Activated CD8-positive, alpha-beta T cell treated with anti-CD3 and anti-CD28 coated beads, Interleukin-2, amount 10 ng/mL, durations not matched to agents 7 days and 5 days (primary cell): ENCODE results near the gene GALNT15. TPM values are rescaled to one million over a fixed set of nuclear protein-coding genes. Genes with fewer than 3 reads are reported as not detected.

Source experiments
- ATAC-seq: fragments of 150-1000 bp; cut with Tn5 transposase; one replicate; pipeline ENCODE4 v1.10.0; 2021; ENCODE audit warnings: moderate library complexity
- CTCF ChIA-PET: fragments of 350-600 bp; sonication (Branson Sonifier 250); formaldehyde crosslinking; loops from one replicate; lab custom pipeline; 2021; ENCODE audit warnings: antibody characterized with exemption; lab: Charles Lee
- POLR2A ChIA-PET: fragments of 350-600 bp; sonication (Branson Sonifier 250); formaldehyde crosslinking; loops from one replicate; lab custom pipeline; 2021; ENCODE audit warnings: antibody characterized with exemption; lab: Charles Lee
- DNase-seq: peaks from one replicate; pipeline ENCODE4 v3.0.0-alpha.2; 2020
- H3K27ac Mint-ChIP-seq: one replicate; pipeline ENCODE4 v1.8.0; 2021; ENCODE audit warnings: mild to moderate bottlenecking, mixed read lengths
- H3K27me3 Mint-ChIP-seq: one replicate; pipeline ENCODE4 v1.8.0; 2021; ENCODE audit warnings: low read depth, mixed read lengths
- H3K36me3 Mint-ChIP-seq: one replicate; pipeline ENCODE4 v1.8.0; 2021; ENCODE audit warnings: low read depth, mixed read lengths
- H3K4me1 Mint-ChIP-seq: one replicate; pipeline ENCODE4 v1.8.0; 2021; ENCODE audit warnings: low read depth, mixed read lengths
- H3K4me3 Mint-ChIP-seq: one replicate; pipeline ENCODE4 v1.8.0; 2021; ENCODE audit warnings: mild to moderate bottlenecking, mixed read lengths
- H3K9me3 Mint-ChIP-seq: one replicate; pipeline ENCODE4 v1.8.0; 2022; ENCODE audit warnings: mixed read lengths; ENCODE audit not compliant: insufficient read depth
- total RNA-seq, 2 experiments: library from RNA; stranded (reverse); gene quantifications; one replicate each; pipeline ENCODE4 v1.2.3, GENCODE V29; 2021

Gene GALNT15
- total RNA-seq, 2 experiments from 2014 or later, result not detected

DNA sequence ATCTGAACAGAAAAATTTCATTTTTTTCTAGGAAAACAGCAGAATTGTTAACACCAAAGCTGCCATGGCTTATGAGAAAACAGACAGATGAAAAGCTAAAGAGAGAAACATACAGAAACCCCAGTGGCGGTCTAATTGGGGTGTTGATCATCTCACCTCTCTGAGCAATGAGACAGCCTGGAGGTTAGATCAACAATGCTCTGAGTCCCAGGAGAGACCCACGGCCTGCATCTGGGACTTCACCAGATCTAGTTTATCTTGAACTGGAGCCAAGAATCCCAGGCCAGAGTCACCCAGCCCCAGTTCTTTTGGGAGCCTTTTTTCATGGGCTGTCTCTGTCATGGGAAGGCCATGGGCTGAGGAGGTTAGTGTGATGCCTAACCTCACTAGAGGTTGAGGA is 3.5 kb upstream of the GALNT15 start:
- H3K4me3 Mint-ChIP-seq, result no peak overlapping the region
- ChIA-PET CTCF (interaction anchor here (1.3 kb wide), 1 partner anchor 122 kb away, joined by 3 read pairs; no protein-coding TSS in a partner anchor), POLR2A (no interaction called here)
- H3K9me3 Mint-ChIP-seq, result no peaks in the 10 kb centered on the region
- H3K36me3 Mint-ChIP-seq, result no peaks in the 10 kb centered on the region
- H3K27ac Mint-ChIP-seq, result no peak overlapping the region
- ATAC-seq (no peak), DNase-seq (no peak)
- H3K4me1 Mint-ChIP-seq, result no peaks in the 10 kb centered on the region
- H3K27me3 Mint-ChIP-seq, result peaks cover 15% of the 10 kb centered on the region

DNA sequence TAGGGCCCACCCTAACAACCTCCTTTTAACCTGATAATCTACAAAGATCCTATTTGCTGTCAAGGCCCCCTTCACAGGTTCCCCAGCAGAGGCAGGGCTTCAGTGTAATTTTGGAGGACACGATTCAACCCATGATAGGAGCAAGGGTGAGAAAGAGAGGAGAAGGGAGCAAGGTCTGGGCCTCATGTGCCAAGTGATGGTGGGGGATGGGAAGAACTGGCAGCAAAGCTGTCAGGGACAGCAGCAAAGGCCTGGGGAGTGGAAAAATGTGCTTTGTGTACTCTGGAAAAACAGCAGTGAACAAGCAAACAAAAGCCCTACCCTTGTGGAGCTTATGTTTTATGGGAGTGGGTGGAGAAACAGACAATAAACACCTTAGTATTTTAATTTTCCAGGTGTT is 2.7 kb upstream of the GALNT15 start:
- H3K27ac Mint-ChIP-seq, result no peak overlapping the region
- no peaks in the 10 kb centered on the region for H3K4me1 Mint-ChIP-seq
- H3K9me3 Mint-ChIP-seq, result no peaks in the 10 kb centered on the region
- DNase-seq (no peak), ATAC-seq (no peak)
- H3K36me3 Mint-ChIP-seq, result no peaks in the 10 kb centered on the region
- H3K4me3 Mint-ChIP-seq, result no peak overlapping the region
- POLR2A ChIA-PET, result no interaction called here
- peaks cover 14% of the 10 kb centered on the region for H3K27me3 Mint-ChIP-seq
- CTCF ChIA-PET, result interaction anchor here (1.3 kb wide), 1 partner anchor 123 kb away, joined by 3 read pairs; no protein-coding TSS in a partner anchor

DNA sequence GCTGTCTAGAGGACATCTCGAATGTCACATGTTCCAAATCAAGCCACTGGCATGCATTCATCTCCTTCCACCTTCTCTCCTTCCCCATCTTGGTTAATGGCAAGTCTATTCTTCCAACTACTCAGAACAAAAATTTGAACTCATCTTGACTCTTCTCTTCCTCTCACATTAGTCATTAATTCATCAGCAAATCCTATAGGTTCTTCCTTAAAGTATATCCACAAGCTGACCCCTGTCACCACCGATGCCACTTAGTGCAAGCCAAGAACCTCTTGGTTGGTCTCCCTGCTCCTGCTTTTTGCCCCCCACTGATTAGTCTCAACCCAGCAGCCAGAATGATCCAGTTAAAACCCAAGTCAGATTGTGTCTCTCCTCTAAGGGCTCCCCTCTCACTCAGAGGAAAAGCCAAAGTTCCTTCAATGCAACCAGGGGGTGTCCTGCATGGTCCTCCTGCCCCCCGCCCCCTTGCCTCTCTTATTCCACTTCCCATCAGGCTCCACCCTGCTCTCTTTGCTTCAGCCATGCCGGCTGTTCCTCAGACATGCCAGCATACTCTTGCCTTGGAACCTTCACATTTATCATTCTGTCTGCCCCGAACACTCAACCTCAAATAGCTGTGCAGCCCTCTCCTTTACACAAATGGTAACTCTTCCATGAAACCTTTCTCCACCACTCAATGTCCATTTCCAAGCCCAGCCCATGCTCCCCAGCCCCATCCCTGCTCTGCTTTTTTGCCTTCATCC is 1.0 kb upstream of the GALNT15 start:
- ChIA-PET CTCF (interaction anchor here (0.6 to 1.4 kb wide), 4 partner anchors 9 to 125 kb away, joined by 3 to 5 read pairs (median 4); no protein-coding TSS in a partner anchor), POLR2A (no interaction called here)
- ATAC-seq (no peak), DNase-seq (no peak)
- peaks cover 24% of the 10 kb centered on the region for H3K27me3 Mint-ChIP-seq
- H3K9me3 Mint-ChIP-seq, result no peaks in the 10 kb centered on the region
- no peaks in the 10 kb centered on the region for H3K4me1 Mint-ChIP-seq
- H3K36me3 Mint-ChIP-seq, result no peaks in the 10 kb centered on the region
- H3K27ac Mint-ChIP-seq, result no peak overlapping the region
- no peak overlapping the region for H3K4me3 Mint-ChIP-seq

DNA sequence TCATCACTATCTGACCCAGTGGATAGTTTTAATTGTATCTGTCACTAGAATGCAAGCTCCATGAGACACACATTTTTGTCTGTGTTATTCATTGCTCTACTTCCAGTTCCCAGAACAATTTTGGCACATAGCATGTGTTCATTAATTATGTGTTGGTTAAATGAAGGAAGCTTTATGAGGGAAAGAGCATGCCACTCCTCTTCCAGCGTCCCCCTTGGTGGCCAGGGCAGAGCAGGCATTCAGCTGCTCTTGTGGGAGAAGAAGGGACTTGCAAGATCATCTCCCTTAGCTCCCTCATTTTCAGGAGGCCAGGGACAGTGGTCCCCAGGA is 489 bp upstream of the GALNT15 start:
- no peak for DNase-seq
- Mint-ChIP-seq H3K27ac (no peak overlapping the region), H3K36me3 (no peaks in the 10 kb centered on the region), H3K4me3 (no peak overlapping the region), H3K4me1 (no peaks in the 10 kb centered on the region), H3K9me3 (no peaks in the 10 kb centered on the region), H3K27me3 (peaks cover 24% of the 10 kb centered on the region)
- CTCF ChIA-PET, result interaction anchor here (1.3 to 1.4 kb wide), 2 partner anchors 9 to 125 kb away, joined by 4 to 5 read pairs; no protein-coding TSS in a partner anchor
- no peak for ATAC-seq
- POLR2A ChIA-PET, result no interaction called here

DNA sequence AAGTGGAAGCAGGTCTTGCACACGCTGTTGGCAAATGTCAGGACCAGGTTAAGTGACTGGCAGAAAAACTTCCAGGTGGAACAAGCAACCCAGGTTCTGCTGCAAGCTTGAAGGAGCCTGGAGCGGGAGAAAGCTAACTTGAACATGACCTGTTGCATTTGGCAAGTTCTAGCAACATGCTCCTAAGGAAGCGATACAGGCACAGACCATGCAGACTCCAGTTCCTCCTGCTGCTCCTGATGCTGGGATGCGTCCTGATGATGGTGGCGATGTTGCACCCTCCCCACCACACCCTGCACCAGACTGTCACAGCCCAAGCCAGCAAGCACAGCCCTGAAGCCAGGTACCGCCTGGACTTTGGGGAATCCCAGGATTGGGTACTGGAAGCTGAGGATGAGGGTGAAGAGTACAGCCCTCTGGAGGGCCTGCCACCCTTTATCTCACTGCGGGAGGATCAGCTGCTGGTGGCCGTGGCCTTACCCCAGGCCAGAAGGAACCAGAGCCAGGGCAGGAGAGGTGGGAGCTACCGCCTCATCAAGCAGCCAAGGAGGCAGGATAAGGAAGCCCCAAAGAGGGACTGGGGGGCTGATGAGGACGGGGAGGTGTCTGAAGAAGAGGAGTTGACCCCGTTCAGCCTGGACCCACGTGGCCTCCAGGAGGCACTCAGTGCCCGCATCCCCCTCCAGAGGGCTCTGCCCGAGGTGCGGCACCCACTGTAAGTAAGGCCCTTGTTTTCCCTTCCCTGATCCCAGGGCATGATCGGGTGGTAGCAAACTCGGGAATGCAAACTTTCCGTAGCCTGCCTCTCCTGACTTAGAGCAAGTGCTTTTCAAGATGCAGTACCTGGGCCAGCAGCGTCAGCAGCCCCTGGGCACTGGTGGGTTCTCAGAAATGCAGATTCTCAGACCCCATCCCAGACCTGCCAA is 759 bp downstream of the GALNT15 start:
- DNase-seq, result no peak

DNA sequence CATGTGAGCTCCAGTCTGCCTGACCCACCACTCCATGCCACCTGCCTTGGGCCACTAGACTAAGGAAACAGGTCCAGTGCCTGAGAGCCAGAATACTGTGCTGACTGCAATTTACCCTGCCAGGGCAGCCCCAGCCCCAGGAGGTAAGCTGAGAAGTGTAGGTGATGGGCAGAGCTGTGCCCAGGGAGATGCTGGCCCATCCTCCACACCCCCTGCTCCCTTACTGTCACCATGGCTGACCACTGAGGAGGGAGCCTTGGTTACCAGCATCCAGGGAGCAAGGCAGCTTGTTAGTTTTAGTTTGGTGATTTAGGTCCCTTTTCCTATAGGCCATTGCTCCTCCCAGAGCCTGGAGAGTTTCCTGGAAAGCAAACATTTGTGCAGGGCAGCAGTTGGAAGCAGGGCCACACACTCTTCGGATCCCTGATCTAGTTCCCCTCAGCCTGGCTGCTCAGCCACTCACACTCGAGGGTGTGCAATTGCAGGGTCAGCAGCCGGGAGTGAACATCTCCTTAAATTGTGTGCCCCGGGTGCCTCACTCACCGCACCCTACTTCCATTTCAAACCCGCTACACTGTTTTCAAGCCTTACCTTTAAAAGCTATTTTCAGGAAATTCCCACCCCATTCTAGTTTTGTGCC is 2.0 kb downstream of the GALNT15 start:
- H3K4me3 Mint-ChIP-seq, result no peak overlapping the region
- ChIA-PET POLR2A (no interaction called here), CTCF (interaction anchor here (1.3 to 3.5 kb wide), 2 partner anchors 72 to 128 kb away, joined by 5 to 25 read pairs; no protein-coding TSS in a partner anchor)
- no peaks in the 10 kb centered on the region for H3K4me1 Mint-ChIP-seq
- DNase-seq, result no peak
- H3K27me3 Mint-ChIP-seq, result peaks cover 23% of the 10 kb centered on the region
- no peaks in the 10 kb centered on the region for H3K9me3 Mint-ChIP-seq
- ATAC-seq, result no peak
- no peak overlapping the region for H3K27ac Mint-ChIP-seq
- H3K36me3 Mint-ChIP-seq, result no peaks in the 10 kb centered on the region

More for the DNA sequence above, 759 bp downstream of the GALNT15 start:
- ATAC-seq, result no peak
- H3K4me3 Mint-ChIP-seq, result no peak overlapping the region
- H3K4me1 Mint-ChIP-seq, result no peaks in the 10 kb centered on the region
- POLR2A ChIA-PET, result no interaction called here
- H3K27ac Mint-ChIP-seq, result no peak overlapping the region
- H3K9me3 Mint-ChIP-seq, result no peaks in the 10 kb centered on the region
- H3K27me3 Mint-ChIP-seq, result peaks cover 24% of the 10 kb centered on the region
- H3K36me3 Mint-ChIP-seq, result no peaks in the 10 kb centered on the region
- CTCF ChIA-PET, result interaction anchor here (1.3 to 1.4 kb wide), 2 partner anchors 11 to 126 kb away, joined by 4 to 5 read pairs; no protein-coding TSS in a partner anchor

DNA sequence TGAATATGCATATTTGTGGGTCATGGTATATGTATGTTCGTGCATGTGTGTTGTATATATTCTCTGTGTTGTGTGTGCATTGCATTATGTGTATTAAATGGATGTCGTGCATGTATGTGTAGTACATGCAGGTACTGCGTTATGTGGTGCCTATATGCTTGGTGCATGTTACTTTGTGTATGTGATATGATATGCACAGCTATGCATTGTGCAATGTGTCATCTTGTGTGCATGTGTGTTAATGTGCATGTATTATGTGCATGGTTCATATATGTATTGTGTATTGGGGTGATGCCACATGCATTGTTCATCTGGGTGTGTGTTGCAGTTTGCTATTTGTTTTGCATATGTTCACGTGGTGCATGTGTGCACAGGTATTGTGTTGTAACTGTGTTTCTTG is 2.9 kb downstream of the GALNT15 start:
- DNase-seq (no peak), ATAC-seq (no peak)
- ChIA-PET CTCF (interaction anchor here (1.3 to 3.5 kb wide), 2 partner anchors 71 to 129 kb away, joined by 5 to 25 read pairs; no protein-coding TSS in a partner anchor), POLR2A (no interaction called here)
- Mint-ChIP-seq H3K36me3 (no peaks in the 10 kb centered on the region), H3K27ac (no peak overlapping the region), H3K4me3 (no peak overlapping the region), H3K27me3 (peaks cover 18% of the 10 kb centered on the region), H3K9me3 (no peaks in the 10 kb centered on the region), H3K4me1 (no peaks in the 10 kb centered on the region)

DNA sequence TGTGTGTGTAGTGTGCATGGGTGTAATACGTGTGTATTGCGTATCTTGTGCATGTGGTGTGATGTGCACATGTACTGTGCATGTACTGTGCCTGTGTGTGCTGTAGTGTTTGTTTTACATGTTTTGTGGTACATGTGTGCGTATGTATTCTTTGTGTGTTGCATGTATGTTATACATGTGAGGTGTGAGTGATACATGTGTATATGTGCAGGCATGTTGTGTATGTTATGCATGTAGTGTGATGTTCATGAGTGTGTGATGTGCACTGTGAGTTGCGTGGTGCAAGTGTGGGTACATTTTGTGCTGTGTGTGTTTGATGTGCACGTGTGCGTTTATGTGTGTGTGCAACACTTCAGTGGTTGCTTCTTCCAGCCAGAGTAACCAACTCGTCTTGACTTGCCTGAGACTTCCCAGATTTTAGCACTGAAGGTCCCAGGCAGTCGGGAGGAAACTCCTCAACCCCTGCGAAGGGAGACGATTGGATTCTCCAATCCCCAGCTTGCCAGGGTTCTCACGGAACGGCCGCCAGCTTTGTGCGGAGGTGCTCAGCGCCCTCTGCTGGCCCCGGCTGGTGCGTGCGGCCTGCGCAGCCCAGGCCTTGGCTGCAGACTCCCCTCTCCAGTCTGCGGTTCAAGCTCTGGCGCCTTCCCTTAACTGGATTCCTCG is 3.6 kb downstream of the GALNT15 start:
- no peaks in the 10 kb centered on the region for H3K36me3 Mint-ChIP-seq
- POLR2A ChIA-PET, result no interaction called here

DNA sequence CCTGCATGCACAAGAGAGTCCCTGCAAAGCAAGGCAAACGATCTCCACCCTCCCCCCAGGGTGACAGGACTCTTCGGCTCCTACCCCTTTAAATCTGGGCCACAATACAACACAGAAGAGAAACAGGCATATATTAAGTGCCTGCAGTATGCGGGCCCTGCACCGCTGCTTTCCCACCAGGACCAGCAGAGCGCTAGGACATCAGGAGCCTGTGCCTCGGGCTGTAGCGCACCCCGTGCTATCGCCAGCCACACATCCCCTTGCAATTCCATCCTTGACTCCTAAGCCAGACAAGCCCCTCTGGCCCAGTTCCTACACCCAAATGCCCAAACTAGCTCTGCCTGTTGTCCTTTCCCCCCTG is 4.1 kb downstream of the GALNT15 start:
- ATAC-seq (no peak), DNase-seq (no peak)
- ChIA-PET POLR2A (no interaction called here), CTCF (interaction anchor here (0.9 to 3.5 kb wide), 15 partner anchors 9 to 748 kb away, joined by 3 to 25 read pairs (median 3); no protein-coding TSS in a partner anchor)
- Mint-ChIP-seq H3K4me3 (no peak overlapping the region), H3K27me3 (peaks cover 18% of the 10 kb centered on the region), H3K9me3 (no peaks in the 10 kb centered on the region), H3K36me3 (no peaks in the 10 kb centered on the region), H3K27ac (no peak overlapping the region), H3K4me1 (no peaks in the 10 kb centered on the region)

More for the DNA sequence above, 3.6 kb downstream of the GALNT15 start:
- H3K4me1 Mint-ChIP-seq, result no peaks in the 10 kb centered on the region
- ATAC-seq, result peak; percentile 85
- CTCF ChIA-PET, result interaction anchor here (0.9 to 3.5 kb wide), 16 partner anchors 9 to 747 kb away, joined by 3 to 25 read pairs (median 3); no protein-coding TSS in a partner anchor
- DNase-seq, result peak; percentile 69
- H3K4me3 Mint-ChIP-seq, result no peak overlapping the region
- peaks cover 18% of the 10 kb centered on the region for H3K27me3 Mint-ChIP-seq
- no peaks in the 10 kb centered on the region for H3K9me3 Mint-ChIP-seq
- no peak overlapping the region for H3K27ac Mint-ChIP-seq

DNA sequence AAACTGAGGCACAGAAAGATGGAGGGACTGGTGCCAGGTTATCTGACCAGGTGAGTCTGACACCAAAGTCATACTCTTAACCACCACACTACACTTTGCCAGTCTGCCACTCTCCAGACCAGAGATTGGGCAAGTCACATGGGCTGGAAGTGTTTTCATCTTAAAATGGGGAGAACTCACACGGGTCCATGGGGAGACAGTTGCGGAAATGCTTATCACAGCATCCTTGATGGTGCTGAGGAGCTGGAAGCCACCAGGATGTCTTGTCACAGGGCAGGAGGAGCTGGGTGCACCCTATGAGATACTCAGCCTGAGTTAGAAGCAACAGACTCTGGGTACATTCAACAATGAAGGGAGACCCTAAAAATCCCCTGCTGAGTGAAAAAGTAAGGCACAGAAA is 4.8 kb downstream of the GALNT15 start:
- DNase-seq (no peak), ATAC-seq (no peak)
- Mint-ChIP-seq H3K27me3 (peaks cover 14% of the 10 kb centered on the region), H3K4me3 (no peak overlapping the region), H3K9me3 (no peaks in the 10 kb centered on the region), H3K36me3 (no peaks in the 10 kb centered on the region), H3K4me1 (no peaks in the 10 kb centered on the region), H3K27ac (no peak overlapping the region)
- CTCF ChIA-PET, result interaction anchor here (1.2 to 3.5 kb wide), 7 partner anchors 11 to 371 kb away, joined by 3 to 25 read pairs (median 5); no protein-coding TSS in a partner anchor
- POLR2A ChIA-PET, result no interaction called here
